GM12865 (cell line): ENCODE data around the gene HSDL2.

Experiments used
- DNase-seq: peaks from one replicate; pipeline ENCODE4 v3.0.0; 2010; ENCODE audit warnings: low read depth
- H3K4me3 ChIP-seq: 2 replicates; pipeline ENCODE4 v1.5.1; 2011; ENCODE audit warnings: mild to moderate bottlenecking, low read depth, low read length, control low read depth
- TF ChIP-seq, protein P1 (sequence below): IDR thresholded peaks from 2 replicates; pipeline ENCODE4 v1.5.1; 2011; ENCODE audit warnings: low read length, control low read depth, low read depth, inconsistent platforms; ENCODE audit not compliant: insufficient read depth; ENCODE audit errors: missing control alignments

HSDL2 gene

DNA sequence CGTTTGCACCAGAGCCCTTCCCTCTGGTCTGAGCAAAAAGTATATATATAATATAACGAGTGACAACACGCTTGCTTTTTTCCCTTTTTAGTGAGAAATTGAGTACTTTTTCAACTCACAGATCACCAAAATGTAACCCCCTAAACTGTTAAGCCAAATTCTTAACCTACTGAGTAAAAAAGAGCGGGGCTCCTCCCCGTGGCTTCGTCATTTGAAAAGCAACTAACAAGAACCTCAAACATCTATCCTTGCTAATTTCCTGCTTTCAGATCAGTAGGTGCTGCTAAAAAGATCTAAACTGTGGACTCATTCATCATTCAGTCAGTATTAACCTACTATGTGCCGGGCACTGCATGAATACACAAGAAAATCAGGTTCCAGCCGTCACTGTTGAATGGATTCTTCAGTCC, 45.5 kb upstream of the HSDL2 start:
- peak; percentile 74 for DNase-seq
- H3K4me3 ChIP-seq: peak overlapping the region; percentile 95
- TF ChIP-seq, protein P1, sequence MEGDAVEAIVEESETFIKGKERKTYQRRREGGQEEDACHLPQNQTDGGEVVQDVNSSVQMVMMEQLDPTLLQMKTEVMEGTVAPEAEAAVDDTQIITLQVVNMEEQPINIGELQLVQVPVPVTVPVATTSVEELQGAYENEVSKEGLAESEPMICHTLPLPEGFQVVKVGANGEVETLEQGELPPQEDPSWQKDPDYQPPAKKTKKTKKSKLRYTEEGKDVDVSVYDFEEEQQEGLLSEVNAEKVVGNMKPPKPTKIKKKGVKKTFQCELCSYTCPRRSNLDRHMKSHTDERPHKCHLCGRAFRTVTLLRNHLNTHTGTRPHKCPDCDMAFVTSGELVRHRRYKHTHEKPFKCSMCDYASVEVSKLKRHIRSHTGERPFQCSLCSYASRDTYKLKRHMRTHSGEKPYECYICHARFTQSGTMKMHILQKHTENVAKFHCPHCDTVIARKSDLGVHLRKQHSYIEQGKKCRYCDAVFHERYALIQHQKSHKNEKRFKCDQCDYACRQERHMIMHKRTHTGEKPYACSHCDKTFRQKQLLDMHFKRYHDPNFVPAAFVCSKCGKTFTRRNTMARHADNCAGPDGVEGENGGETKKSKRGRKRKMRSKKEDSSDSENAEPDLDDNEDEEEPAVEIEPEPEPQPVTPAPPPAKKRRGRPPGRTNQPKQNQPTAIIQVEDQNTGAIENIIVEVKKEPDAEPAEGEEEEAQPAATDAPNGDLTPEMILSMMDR: no peak

DNA sequence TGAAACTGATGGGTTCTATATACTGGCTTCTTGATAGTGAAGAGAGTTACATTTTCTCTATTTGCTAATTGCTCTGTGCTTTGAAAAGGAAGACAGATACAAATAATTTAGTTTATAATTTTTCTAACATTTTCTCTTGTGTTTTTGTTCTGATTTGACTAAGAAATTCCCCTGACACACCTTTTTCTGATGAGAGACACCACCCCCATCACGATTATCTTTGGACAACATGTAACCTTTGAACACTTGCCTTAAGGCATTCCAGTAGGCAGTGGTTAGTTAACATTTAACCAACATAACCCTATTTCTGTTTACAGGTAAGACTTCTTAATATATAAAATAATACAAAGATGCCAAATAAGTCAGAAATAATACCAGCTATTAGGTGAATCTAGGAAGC, 42.4 kb upstream of the HSDL2 start:
- no peak overlapping the region for H3K4me3 ChIP-seq
- TF ChIP-seq, protein P1: no peak
- no peak for DNase-seq

DNA sequence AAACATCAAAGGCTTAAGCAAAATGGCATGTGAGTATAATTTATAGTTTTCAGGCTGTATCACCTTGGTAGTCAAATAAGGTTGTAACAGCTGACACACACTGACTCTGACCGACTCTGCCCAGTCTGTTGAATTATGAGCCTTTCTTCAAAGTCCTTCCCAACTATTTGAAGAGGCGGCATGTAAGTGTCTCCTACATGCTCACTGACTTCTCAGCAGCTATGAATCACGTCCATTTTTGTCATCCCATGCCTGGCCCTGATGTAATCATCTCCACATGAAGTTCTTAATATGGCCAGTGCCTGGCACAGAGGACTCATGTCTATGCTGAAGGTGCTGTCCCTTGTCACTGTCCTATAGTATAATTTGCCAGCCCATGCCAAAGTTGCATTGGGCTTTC, 41.3 kb upstream of the HSDL2 start:
- TF ChIP-seq, protein P1: no peak
- H3K4me3 ChIP-seq: no peak overlapping the region
- no peak for DNase-seq

DNA sequence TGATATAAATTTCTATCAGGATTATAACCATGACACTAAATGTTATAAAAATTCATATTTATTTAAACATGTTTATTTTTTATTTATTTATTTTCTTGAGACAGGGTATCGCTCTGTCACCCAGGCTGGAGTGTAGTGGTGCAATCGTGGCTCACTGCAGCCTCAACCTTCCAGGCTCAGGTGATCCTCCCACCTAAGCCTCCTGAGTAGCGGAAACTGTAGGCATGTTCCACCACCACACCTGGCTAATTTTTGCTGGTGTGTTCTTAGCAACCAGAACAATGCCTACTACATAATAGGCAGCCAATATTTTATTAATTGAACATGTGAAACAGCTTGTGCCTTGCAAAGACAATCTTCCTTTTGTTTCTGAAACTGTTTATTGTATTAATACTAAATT, 40.0 kb upstream of the HSDL2 start:
- TF ChIP-seq, protein P1: no peak
- no peak for DNase-seq

DNA sequence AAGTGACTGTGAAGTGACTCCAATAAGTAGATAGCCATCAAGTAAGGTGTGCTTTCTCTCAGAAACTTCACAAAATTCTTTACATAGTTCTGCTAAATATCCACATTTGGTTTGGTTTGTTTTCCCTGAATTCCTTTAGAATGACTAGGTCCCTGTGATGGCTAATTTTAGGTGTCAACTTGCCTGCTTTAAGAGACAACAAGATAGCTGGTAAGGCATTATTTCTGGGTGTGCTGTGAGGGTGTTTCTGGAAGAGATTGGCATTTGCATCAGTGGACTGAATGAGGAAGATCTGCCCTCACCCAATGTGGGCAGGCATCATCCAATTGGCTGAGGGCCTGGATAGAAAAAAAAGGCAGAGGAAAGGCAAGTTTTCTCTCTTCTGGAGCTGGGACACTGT, 38.2 kb upstream of the HSDL2 start:
- TF ChIP-seq, protein P1: no peak
- DNase-seq: no peak

More for the DNA sequence above, 40.0 kb upstream of the HSDL2 start:
- no peak overlapping the region for H3K4me3 ChIP-seq

DNA sequence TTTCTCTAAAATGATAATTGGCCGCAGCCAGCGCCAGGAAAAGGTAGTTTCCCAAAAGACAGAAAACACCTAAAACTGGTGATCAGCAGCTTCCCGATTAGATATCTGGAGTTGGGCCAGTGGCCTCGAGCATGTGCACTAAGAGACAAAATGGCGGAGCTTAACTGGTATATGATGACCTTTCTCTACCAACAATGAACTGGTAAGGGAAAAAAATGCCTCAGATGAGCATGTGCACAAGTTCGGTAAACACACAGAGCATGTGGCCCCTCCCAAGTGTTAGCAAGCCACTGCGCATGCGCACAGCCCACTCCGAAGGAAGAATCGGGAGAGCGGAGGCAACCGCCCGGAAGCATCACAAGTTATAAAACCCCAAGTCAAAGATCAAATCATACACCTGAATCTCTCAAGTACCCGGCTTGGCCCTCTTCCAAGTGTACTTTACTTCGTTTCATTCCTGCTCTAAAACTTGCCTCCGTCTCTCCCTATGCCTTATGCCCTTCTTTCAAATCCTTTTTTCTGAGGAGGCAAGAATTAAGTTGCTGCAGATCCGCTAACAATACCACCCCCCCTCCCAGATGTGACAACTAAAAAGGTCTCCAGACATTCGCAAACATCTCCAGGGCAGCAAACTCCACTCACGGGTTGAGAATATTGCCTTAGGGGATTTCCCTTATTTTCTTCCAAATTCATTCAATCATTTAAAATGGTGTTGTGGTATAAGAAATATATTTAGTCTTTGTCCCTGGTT, 31.5 kb upstream of the HSDL2 start:
- no peak overlapping the region for H3K4me3 ChIP-seq
- DNase-seq: no peak
- TF ChIP-seq, protein P1: no peak

More for the DNA sequence above, 38.2 kb upstream of the HSDL2 start:
- no peak overlapping the region for H3K4me3 ChIP-seq

DNA sequence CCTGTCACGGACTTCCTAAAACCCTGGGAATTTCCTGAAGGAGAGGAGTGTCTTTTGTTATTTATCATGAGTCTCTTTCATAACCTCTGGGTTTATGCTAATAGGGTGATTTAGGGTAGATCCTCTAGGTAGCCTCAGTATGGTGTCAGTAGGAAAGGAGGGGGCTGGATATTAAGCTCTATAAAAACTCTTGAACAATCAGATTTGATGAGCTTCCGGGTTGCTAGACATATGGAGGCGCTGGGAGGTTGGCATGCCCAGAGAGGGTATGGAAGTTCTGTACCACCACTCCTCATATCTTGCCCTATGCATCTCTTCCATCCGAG, 30.9 kb upstream of the HSDL2 start:
- DNase-seq: no peak
- H3K4me3 ChIP-seq: no peak overlapping the region
- TF ChIP-seq, protein P1: no peak
